AG04449 (cell line): ENCODE measurements around the gene KSR1.

ENCODE experiments used
- CTCF ChIA-PET: fragments of 350-600 bp; formaldehyde crosslinking; extraction: SDS; loops from one replicate; lab custom pipeline; 2021; ENCODE audit warnings: antibody characterized with exemption; lab: Yijun Ruan, JAX
- POLR2A ChIA-PET: fragments of 400-600, 350-600 bp; formaldehyde crosslinking; extraction: SDS; loops from one replicate; lab custom pipeline; 2020; ENCODE audit warnings: antibody characterized with exemption, inconsistent platforms; lab: Yijun Ruan, JAX
- DNase-seq: peaks from one replicate; pipeline ENCODE4 v3.0.0-alpha.2; 2010; ENCODE audit warnings: low read depth, low spot score
- H3K4me3 ChIP-seq: 2 replicates; pipeline ENCODE4 v1.5.1; 2011; ENCODE audit warnings: low read depth, mild to moderate bottlenecking, control low read depth, low read length
- TF ChIP-seq, protein P1 (sequence below): IDR thresholded peaks from one replicate; pipeline ENCODE4 v1.5.1; 2011; ENCODE audit warnings: mild to moderate bottlenecking, moderate library complexity, low read length, control low read depth, inconsistent platforms; ENCODE audit not compliant: insufficient read depth; ENCODE audit errors: missing control alignments

KSR1 gene

DNA sequence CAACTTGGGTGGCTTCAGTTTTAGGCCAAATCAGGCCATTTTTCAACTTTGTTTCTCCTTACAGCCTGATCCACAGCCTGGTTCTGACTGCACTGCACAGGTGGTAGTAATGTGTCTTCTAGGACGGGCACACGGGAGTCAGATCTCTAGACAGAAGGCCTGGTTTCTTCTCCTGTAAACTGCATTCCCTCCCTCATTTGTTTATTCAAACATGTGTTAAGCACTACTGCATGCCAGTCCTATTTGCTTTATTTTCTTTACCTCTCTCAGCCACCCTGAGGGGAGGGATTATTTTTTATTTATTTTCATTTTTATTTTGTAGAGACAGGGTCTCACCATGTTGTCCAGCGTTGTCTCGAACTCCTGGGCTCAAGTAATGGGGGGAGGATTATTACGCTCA lies 6.3 kb upstream of the KSR1 start:
- TF ChIP-seq, protein P1, sequence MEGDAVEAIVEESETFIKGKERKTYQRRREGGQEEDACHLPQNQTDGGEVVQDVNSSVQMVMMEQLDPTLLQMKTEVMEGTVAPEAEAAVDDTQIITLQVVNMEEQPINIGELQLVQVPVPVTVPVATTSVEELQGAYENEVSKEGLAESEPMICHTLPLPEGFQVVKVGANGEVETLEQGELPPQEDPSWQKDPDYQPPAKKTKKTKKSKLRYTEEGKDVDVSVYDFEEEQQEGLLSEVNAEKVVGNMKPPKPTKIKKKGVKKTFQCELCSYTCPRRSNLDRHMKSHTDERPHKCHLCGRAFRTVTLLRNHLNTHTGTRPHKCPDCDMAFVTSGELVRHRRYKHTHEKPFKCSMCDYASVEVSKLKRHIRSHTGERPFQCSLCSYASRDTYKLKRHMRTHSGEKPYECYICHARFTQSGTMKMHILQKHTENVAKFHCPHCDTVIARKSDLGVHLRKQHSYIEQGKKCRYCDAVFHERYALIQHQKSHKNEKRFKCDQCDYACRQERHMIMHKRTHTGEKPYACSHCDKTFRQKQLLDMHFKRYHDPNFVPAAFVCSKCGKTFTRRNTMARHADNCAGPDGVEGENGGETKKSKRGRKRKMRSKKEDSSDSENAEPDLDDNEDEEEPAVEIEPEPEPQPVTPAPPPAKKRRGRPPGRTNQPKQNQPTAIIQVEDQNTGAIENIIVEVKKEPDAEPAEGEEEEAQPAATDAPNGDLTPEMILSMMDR: no peak
- ChIA-PET POLR2A (no interaction called here), CTCF (interaction anchor here (0.8 to 3.4 kb wide), 2 partner anchors 150 to 152 kb away, joined by 3 to 17 read pairs; no protein-coding TSS in a partner anchor)
- DNase-seq: no peak
- no peak overlapping the region for H3K4me3 ChIP-seq

DNA sequence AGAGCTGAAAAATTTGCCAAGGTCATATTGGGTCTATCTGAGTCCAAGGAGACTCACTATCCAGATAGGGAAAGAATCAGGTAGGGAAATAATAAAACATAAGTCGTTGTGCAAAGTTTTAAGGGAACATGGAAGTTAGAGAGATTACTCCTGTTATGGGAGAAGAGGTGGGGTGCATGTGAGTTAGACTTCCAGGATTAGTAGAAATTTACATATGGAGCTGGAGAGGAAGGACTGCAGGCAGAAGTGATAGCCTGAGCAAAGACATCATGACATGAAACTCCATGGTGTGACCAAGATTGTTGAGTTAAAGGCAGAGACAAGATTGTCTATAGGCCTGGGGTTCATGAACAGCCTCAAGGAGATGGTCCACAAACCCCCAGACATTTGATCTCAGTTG lies 5.8 kb upstream of the KSR1 start:
- TF ChIP-seq, protein P1: no peak
- CTCF ChIA-PET: interaction anchor here (0.8 to 3.4 kb wide), 2 partner anchors 150 to 151 kb away, joined by 3 to 17 read pairs; no protein-coding TSS in a partner anchor
- no peak for DNase-seq
- POLR2A ChIA-PET: no interaction called here
- H3K4me3 ChIP-seq: no peak overlapping the region

DNA sequence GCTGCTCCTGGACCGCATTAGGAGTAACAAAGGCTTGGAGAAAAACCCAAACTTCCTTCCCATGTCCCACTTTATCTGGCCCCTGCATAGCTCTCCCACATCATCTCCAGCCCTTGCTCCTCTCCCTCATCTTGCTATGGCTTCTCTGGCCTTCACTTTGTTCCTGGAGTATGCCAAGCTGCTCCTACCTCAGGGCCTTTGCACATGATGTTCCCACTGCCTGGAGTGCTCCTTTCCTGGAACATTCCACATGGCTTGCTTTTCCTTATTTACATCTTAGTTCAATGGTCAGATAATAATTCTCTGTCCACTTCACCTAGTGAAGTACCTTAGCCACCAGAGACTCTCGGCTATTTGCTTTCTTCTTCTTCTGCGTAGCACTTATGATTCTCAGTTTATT lies 4.3 kb upstream of the KSR1 start:
- CTCF ChIA-PET: interaction anchor here (0.9 to 1.1 kb wide), 2 partner anchors 199 to 215 kb away, joined by 3 read pairs; no protein-coding TSS in a partner anchor
- TF ChIP-seq, protein P1: no peak
- no peak for DNase-seq
- no peak overlapping the region for H3K4me3 ChIP-seq
- POLR2A ChIA-PET: no interaction called here

DNA sequence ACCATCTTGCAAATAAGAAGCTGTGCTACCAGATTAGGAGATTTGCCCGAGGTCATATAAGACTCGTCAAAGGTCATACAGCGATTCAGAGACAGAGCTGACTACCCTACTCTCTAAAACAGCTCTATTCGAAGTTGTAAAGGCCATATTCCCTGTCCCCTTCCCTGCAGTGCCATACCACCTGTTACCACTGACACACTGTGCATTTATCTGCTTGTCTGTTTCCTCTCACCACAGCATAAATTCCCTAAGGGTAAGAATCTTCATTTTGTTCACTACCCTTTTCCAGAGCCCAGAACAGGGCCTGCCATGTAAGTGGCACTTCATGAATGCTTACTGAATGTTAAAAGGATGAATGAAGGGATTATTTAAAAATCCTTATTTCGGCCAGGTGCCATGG lies 3.4 kb upstream of the KSR1 start:
- POLR2A ChIA-PET: no interaction called here
- CTCF ChIA-PET: interaction anchor here (1.3 to 8.8 kb wide), 3 partner anchors 99 to 149 kb away, joined by 3 to 146 read pairs (median 5); no protein-coding TSS in a partner anchor

DNA sequence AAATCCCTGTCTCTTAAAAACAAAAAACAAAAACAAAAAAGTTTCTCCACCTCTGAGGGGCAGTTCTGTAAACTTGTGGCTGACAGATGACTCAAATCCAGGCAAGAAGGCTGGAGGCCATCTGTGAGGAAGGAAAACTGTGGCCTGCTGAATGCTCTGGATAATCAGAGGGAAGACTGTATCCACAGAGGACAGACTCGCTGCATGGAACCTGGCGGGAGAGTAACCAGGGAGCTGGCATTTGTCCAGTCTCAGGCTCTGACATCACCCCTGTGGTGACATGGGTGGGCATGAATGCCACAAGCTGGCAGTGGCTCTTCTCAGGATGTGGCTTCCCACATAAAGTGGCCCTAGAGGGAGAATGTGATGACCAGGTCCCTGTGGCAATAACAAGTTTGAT lies 2.8 kb upstream of the KSR1 start:
- DNase-seq: no peak
- TF ChIP-seq, protein P1: no peak
- ChIA-PET CTCF (interaction anchor here (1.3 to 8.8 kb wide), 3 partner anchors 100 to 149 kb away, joined by 3 to 146 read pairs (median 5); no protein-coding TSS in a partner anchor), POLR2A (no interaction called here)
- H3K4me3 ChIP-seq: no peak overlapping the region

More for the DNA sequence above, 3.4 kb upstream of the KSR1 start:
- no peak overlapping the region for H3K4me3 ChIP-seq
- TF ChIP-seq, protein P1: no peak
- no peak for DNase-seq

DNA sequence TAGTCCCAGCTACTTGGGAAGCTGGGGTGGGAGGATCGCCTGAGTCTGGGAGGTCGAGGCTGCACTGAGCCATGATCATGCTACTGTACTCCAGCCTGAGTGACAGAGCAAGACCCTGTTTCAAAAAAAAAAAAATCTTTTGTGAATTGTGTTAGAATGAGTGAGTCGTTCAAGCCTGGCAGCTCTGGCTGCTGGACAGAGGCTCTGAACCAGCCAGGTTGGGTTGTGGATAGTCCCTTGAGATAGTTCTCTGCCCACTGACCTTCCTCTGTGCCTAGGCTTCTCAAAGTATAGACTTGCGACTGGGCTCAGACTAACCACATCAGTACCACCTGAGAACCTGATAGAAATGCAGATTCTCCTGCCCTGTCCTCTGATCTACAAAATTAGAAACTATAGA lies 2.2 kb upstream of the KSR1 start:
- ChIA-PET POLR2A (no interaction called here), CTCF (interaction anchor here (1.3 to 8.8 kb wide), 2 partner anchors 100 to 148 kb away, joined by 3 to 146 read pairs; no protein-coding TSS in a partner anchor)
- no peak for DNase-seq
- H3K4me3 ChIP-seq: no peak overlapping the region
- TF ChIP-seq, protein P1: no peak
